NOMO-1 treated with dmso at 0.1 percent for 144 hours (cell line): ENCODE results near the gene SCNN1A.

Source experiments
- DNase-seq: peaks from one replicate; lab custom pipeline; 2025; ENCODE audit not compliant: unreplicated experiment; lab: John Stamatoyannopoulos, UW

Gene SCNN1A

DNA sequence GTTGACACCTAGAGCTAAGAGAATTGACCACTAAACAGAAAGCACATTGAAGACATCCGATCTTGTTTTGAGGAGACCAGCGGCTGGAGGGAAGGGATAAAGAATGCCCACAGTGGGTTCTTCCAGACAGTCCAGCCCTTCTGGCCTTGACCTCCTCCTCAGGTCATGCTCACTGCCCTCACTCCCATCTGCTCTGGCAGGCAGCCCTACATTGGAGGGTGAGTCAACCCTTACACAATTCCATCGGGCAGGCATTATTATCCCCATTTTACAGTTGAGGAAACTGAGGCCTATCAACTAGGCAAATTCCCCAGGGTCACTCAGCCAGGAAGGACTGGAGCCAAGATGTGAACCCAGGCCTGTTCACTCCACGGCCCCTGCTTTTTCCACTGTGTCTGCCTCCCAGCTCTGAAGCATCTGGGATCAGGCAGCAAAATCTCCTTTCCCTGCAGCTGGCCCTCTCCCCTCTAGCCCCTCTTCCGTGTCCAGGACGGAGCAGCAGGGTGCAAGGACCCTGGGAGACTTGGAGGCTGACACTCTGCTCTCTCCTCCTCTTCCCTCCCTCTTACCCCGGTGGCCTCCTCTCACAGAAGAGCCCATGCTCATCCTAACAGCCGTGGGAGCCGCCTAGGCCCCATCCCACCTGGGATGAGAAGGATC lies 5.3 kb downstream of the SCNN1A start:
- DNase-seq: no peak

DNA sequence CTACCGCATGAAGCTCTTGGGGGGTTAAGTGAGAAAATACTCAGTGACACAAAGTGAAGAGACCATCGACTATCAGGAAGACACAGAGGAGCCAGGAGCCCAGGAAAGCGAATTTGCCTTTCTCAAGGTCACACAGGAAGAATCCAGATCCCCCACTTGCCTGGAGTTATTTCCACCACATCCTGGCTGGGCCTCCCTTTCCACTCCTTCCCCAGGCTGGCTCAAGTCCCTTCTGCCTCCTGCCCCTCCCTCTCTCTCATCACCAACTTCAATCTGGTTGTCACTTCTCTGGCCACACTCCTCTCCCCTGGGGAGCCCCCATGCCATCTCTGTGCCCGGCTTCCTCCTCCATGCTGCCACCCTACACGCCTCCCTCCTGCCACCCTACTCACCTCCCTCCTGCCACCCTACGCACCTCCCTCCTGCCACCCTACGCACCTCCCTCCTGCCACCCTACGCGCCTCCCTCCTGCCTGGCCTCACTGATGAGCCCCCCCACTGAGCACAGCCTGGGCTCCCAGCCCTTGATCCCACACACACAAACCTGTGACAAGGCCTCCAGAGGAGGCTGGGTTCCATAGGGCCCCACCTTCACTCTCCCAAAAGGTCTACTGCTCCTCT lies 6.3 kb downstream of the SCNN1A start:
- no peak for DNase-seq

- peak; percentile 70 for DNase-seq
Observed at GRCh38 chr12:6367969-6368892, 7.1 kb downstream of the SCNN1A start.

DNA sequence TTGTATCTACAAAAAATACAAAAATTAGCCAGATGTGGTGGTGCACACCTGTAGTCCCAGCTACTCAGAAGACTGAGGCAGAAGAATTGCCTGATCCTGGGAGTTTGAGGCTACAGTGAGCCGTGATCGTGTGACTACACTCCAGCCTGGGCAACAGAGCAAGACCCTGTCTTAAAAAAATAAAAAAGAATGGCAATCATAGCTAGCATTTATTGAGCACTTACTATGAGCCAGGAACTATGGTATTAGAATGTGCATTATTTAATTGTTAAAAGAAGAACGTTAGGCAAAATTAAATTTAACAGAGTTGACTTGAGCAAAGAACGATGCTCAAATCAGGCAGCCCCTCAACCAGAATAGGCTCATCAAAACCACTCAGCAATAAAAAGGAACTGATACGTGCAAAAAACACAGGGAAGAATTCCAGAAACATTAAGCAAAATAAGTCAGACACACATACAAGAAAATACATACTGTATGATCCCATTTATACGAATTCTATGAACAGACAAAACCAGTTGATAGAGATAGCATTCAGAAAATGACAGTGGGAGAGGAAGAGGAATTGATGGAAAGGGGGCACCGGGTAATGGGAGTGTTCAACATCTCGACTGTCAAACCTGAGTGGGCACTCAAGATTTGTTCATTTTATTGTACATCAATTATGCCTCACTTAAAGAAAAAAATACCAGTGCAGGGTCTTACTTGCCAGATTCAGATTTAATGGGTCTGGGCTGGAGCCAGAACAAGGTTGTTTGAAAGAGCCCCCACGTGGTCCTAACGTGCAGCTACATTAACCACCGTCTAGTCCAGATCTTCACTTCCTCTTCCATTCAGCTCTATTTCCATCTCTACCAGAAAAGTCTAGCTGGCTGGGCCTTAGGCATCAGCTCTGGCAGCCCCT lies 8.0 kb downstream of the SCNN1A start:
- DNase-seq: peak; percentile 91

DNA sequence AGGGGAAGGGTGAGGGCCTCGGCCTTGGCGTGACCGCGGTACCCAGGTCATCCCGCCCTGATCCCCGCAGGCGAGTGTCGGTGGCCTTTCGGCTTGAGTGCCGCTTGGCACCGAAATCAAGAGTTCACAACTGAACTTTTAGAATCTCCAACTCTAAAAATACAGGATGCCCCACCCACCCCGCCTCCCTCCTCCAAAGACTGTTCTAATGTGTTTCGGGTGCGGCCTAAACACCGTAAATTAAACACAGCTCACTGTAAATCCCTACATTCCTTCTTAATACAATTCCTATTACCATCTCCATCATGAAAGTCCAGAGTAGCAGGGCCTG lies 11.4 kb downstream of the SCNN1A start:
- no peak for DNase-seq

DNA sequence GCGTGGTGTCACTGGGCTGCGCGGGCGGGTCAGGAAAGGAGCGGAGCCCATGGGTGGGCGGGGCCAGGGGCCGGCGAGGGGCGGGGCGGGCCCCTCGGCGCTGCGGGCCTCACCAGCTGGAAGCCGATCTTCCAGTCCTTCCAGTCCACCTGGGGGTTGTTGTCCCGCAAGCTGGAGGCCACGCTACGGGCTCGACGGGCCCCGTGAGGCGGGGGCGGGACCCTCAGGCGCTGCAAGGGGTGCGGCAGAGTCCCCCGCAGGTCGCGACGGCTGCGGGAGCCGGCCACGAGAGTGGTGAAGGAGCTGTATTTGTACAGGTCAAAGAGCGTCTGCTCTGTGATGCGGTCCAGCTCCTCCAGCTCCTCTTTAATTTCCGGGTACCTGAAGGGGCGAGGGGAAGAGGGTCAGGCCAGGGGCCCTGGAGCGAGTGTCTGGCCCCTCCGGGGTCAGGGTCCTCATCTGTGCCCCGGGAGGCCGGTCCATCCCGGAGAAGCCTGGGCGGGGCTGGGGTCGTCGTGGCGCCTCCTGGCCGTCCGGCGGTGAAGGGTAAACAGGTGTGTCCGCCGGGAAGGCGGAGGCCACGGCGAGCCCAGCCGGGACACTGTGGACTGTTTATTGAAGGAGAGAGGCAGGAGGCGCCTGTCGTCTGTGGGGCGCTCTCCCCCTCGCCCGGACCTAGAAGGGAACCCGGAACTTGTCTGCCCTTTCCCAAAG lies 11.9 kb downstream of the SCNN1A start:
- DNase-seq: peak; percentile 42

DNA sequence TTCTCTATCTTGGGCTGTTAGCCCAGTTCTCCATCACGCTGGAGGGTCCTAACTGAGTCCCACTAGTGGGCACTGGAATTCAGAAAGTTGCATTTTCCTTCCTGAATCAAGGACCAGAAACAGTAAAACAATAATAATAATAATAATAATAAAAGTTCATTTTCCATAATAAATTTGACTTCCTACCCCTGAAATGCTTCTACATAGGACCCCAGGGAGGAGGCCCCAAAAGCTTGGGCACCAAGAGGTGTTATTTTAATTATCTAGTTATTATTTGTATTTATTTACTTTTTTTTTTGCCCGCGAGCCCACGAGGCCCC lies 12.4 kb downstream of the SCNN1A start:
- DNase-seq: no peak

- DNase-seq: no peak
Observed at GRCh38 chr12:6362403-6362802, 13.0 kb downstream of the SCNN1A start.

DNA sequence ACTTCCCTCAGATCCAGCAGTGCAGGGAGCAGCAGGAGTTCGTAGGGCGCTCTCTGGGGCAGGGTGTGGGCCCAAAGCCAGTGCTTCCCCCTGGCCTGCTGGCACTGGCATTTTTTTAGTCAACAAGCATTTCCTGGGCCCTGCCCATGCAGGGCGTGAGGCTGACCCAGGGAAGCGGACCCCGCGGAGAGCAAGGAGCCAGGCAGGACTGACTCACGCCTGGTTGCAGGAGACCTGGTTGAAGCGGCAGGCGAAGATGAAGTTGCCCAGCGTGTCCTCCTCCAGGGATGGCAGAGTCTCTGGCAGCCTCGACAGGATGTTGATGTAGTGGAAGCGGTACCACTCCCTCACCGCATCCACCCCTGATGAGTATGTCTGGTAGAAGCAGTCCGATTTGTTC lies 13.5 kb downstream of the SCNN1A start:
- DNase-seq: no peak

DNA sequence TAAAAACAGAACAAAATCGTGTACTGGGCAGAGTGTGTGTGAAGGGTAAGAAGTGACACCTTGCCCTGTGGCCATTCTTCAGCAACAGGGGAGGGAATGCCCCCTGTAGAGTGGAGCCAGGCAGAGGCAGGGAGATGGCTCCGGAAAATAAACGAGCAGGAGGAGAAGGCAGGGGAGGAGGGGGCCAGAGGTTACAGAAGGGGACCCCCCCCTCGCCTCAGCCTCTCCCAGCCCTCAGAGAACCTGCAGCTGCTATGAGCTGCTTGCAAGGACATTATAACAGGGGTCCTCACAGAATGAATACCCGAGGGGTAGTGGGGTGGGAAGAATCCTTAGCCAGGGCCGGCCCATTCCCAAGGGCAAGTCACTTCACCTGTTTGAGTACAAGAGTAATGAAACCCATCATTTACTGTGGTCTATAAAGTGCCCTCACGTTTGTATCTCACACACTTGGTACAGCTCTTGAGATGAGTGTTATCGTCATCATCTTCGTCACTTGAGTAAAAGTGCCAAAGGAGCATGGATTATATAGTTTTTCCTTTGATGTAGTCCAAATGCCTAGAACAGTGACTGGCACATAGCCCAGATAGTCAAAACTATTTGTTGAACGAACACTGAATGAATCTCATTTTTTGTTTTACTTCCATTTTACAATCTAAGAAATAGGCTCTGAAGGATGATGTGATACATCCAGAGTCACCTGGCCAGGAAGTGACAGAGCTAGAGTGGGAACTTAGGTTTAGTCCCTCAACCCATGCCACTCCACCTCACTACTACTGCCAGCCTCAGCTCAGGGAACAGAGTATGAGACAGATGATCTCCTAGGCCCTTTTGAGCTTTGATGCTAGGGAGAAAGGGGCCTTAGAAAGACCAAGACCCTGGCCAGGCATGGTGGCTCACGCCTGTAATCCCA lies 14.5 kb downstream of the SCNN1A start:
- no peak for DNase-seq

DNA sequence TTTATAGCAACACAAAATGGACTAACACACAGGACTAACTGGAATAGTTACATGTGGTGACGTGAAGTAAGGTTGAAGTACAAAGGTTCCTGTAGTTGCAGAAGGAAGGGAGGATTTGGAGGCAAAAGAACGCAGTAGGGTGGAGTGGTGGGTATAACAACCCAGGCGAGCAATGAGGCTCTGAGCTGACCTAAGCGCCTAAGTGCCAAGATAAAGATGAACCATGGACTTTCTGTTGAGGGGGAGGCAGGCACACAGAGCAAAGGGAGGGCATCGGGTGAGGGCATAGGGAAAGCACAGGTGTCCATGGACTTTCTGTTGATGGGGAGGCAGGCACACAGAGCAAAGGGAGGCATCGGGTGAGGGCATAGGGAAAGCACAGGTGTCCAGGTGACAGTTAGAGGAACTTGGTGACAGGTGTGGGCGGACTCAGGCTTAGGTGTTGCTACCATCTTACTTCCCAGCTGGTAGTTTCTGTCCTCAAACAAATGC lies 15.2 kb downstream of the SCNN1A start:
- no peak for DNase-seq

DNA sequence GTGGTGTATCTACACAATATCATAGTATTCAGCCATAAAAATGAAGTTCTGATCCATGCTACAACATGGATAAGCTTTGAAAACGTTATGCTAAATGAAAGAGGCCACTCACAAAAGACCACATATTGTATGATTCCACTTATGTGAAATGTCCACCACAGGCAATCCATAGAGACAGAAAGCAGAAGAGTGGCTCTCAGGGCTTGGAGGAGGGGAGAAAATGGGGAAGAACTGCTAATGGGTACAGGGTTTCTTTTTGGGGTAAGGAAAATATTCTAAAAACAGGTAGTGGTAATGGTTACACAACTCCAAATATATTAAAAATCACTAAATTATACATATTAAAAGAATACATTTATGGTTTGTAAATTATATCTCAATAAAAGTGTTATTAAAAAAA lies 16.5 kb downstream of the SCNN1A start:
- DNase-seq: peak; percentile 57

GRCh38 chr12:6356374-6356820 lies 19.0 kb downstream of the SCNN1A start:
- DNase-seq: no peak

- peak; percentile 52 for DNase-seq
Observed at GRCh38 chr12:6355491-6356373, 19.6 kb downstream of the SCNN1A start.

- DNase-seq: no peak
Observed at GRCh38 chr12:6354495-6355393, 20.6 kb downstream of the SCNN1A start.

- DNase-seq: no peak
Observed at GRCh38 chr12:6352193-6353173, 22.9 kb downstream of the SCNN1A start.
